WTC11 (cell line): Measurements from ENCODE around the gene MUCL1.

Experiments used
- ATF3 ChIP-seq: sonication (generic); formaldehyde crosslinking; conservative IDR thresholded peaks from 2 replicates; pipeline ENCODE4 v1.8.1; 2022; ENCODE audit warnings: mild to moderate bottlenecking, missing genetic modification reagents
- CREB1 ChIP-seq: sonication (generic); formaldehyde crosslinking; IDR thresholded peaks from 2 replicates; pipeline ENCODE4 v1.8.0; 2023; ENCODE audit warnings: mild to moderate bottlenecking, missing genetic modification reagents
- CREM ChIP-seq: sonication (generic); formaldehyde crosslinking; IDR thresholded peaks from 2 replicates; pipeline ENCODE4 v1.8.1; 2022; ENCODE audit warnings: mild to moderate bottlenecking, missing genetic modification reagents, moderate library complexity
- MLX ChIP-seq: sonication (generic); formaldehyde crosslinking; IDR thresholded peaks from 2 replicates; pipeline ENCODE4 v1.8.1; 2023; ENCODE audit warnings: mild to moderate bottlenecking, missing genetic modification reagents, moderate library complexity
- MYBL2 ChIP-seq: sonication (generic); formaldehyde crosslinking; IDR thresholded peaks from 2 replicates; pipeline ENCODE4 v1.8.1; 2023; ENCODE audit warnings: mild to moderate bottlenecking, moderate library complexity, missing genetic modification reagents
- NR1H2 ChIP-seq: sonication (generic); formaldehyde crosslinking; IDR thresholded peaks from 2 replicates; pipeline ENCODE4 v1.9.0; 2021; ENCODE audit warnings: mild to moderate bottlenecking, moderate library complexity, missing genetic modification reagents
- ZNF396 ChIP-seq: fragments of 250-450 bp; sonication (Bioruptor Pico); IDR thresholded peaks from 2 replicates; pipeline ENCODE4 v1.8.0; 2021; ENCODE audit warnings: mild to moderate bottlenecking, moderate library complexity, borderline replicate concordance
- TF ChIP-seq, protein P1 (sequence below): fragments of 200-600 bp; IDR thresholded peaks from 2 replicates; pipeline ENCODE4 v1.8.0; 2022; ENCODE audit warnings: antibody characterized with exemption
- TF ChIP-seq, protein P2 (sequence below): sonication (generic); formaldehyde crosslinking; IDR thresholded peaks from 2 replicates; pipeline ENCODE4 v1.8.0; 2022; ENCODE audit warnings: mild to moderate bottlenecking, missing genetic modification reagents
- TF ChIP-seq, protein P3 (sequence below): fragments of 250-450 bp; sonication (Bioruptor Pico); IDR thresholded peaks from 2 replicates; pipeline ENCODE4 v1.9.0; 2021; ENCODE audit warnings: mild to moderate bottlenecking, borderline replicate concordance

DNA sequence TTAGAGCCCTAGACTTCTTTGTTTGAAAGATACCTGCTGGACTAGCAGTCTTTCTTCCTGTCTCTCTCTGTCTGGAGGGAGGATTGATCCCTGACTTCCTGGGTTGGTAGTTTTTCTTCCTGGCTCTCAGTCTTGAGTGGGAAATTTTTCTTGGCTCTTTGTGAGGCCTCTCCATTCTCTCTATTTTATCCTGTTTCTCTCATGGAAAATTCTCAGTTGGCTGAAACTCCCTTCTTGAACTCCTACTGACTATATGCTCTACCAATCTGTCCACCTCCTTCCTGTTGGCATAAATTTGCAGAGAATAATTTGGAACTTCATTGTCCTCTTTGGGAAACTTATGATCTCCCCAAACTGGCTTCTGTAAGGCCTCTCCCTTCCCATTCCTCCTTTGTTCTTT lies 24.1 kb upstream of the MUCL1 start:
- TF ChIP-seq MYBL2 (CRISPR knock-in tag) = no peak
- TF ChIP-seq MLX (CRISPR knock-in tag) = no peak
- TF ChIP-seq CREB1 (CRISPR knock-in tag) = no peak
- TF ChIP-seq, protein P1, sequence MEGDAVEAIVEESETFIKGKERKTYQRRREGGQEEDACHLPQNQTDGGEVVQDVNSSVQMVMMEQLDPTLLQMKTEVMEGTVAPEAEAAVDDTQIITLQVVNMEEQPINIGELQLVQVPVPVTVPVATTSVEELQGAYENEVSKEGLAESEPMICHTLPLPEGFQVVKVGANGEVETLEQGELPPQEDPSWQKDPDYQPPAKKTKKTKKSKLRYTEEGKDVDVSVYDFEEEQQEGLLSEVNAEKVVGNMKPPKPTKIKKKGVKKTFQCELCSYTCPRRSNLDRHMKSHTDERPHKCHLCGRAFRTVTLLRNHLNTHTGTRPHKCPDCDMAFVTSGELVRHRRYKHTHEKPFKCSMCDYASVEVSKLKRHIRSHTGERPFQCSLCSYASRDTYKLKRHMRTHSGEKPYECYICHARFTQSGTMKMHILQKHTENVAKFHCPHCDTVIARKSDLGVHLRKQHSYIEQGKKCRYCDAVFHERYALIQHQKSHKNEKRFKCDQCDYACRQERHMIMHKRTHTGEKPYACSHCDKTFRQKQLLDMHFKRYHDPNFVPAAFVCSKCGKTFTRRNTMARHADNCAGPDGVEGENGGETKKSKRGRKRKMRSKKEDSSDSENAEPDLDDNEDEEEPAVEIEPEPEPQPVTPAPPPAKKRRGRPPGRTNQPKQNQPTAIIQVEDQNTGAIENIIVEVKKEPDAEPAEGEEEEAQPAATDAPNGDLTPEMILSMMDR = no peak
- TF ChIP-seq, protein P2, sequence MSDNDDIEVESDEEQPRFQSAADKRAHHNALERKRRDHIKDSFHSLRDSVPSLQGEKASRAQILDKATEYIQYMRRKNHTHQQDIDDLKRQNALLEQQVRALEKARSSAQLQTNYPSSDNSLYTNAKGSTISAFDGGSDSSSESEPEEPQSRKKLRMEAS = no peak
- TF ChIP-seq CREM = no peak
- TF ChIP-seq ATF3 (CRISPR knock-in tag) = no peak
- TF ChIP-seq NR1H2 (CRISPR knock-in tag) = no peak
- no peak for TF ChIP-seq ZNF396 (CRISPR knock-in tag)
- TF ChIP-seq, protein P3, sequence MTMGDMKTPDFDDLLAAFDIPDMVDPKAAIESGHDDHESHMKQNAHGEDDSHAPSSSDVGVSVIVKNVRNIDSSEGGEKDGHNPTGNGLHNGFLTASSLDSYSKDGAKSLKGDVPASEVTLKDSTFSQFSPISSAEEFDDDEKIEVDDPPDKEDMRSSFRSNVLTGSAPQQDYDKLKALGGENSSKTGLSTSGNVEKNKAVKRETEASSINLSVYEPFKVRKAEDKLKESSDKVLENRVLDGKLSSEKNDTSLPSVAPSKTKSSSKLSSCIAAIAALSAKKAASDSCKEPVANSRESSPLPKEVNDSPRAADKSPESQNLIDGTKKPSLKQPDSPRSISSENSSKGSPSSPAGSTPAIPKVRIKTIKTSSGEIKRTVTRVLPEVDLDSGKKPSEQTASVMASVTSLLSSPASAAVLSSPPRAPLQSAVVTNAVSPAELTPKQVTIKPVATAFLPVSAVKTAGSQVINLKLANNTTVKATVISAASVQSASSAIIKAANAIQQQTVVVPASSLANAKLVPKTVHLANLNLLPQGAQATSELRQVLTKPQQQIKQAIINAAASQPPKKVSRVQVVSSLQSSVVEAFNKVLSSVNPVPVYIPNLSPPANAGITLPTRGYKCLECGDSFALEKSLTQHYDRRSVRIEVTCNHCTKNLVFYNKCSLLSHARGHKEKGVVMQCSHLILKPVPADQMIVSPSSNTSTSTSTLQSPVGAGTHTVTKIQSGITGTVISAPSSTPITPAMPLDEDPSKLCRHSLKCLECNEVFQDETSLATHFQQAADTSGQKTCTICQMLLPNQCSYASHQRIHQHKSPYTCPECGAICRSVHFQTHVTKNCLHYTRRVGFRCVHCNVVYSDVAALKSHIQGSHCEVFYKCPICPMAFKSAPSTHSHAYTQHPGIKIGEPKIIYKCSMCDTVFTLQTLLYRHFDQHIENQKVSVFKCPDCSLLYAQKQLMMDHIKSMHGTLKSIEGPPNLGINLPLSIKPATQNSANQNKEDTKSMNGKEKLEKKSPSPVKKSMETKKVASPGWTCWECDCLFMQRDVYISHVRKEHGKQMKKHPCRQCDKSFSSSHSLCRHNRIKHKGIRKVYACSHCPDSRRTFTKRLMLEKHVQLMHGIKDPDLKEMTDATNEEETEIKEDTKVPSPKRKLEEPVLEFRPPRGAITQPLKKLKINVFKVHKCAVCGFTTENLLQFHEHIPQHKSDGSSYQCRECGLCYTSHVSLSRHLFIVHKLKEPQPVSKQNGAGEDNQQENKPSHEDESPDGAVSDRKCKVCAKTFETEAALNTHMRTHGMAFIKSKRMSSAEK (CRISPR knock-in tag) = no peak
